OCI-LY1 (cell line): Measurements from ENCODE around the gene PCSK6.
A peak's percentile ranks its signal among the peaks of the same experiment; 100 is the strongest.

Experiments used
- H2AFZ ChIP-seq: fragments of 200-600 bp; sonication (generic), shearing (Covaris generic); 2 replicates; pipeline ENCODE4 v1.6.0; 2014; ENCODE audit warnings: antibody characterized with exemption, mild to moderate bottlenecking, low read length
- H3F3A ChIP-seq: fragments of 200-600 bp; sonication (generic), shearing (Covaris generic); 2 replicates; pipeline ENCODE4 v1.6.0; 2014; ENCODE audit warnings: mild to moderate bottlenecking, antibody characterized with exemption, low read length, moderate library complexity; ENCODE audit not compliant: insufficient read depth
- H3K27ac ChIP-seq: fragments of 200-600 bp; sonication (generic); 2 replicates; pipeline ENCODE4 v1.5.1; 2014; ENCODE audit warnings: low read length, mixed run types, mild to moderate bottlenecking, low read depth; ENCODE audit not compliant: poor library complexity, severe bottlenecking
- H3K27me3 ChIP-seq: fragments of 200-600 bp; sonication (generic); 2 replicates; pipeline ENCODE4 v1.6.0; 2014; ENCODE audit warnings: antibody characterized with exemption, mild to moderate bottlenecking, low read length, moderate library complexity; ENCODE audit not compliant: insufficient read depth
- H3K36me3 ChIP-seq: fragments of 200-600 bp; sonication (generic); 2 replicates; pipeline ENCODE4 v1.6.1; 2014; ENCODE audit warnings: mild to moderate bottlenecking, antibody characterized with exemption, low read length, moderate library complexity, mixed read lengths; ENCODE audit not compliant: insufficient read depth
- H3K4me1 ChIP-seq: fragments of 200-600 bp; sonication (generic); 2 replicates; pipeline ENCODE4 v1.5.1; 2014; ENCODE audit warnings: mild to moderate bottlenecking, low read length, moderate library complexity; ENCODE audit not compliant: insufficient read depth, severe bottlenecking
- H3K4me2 ChIP-seq: fragments of 200-600 bp; sonication (generic), shearing (Covaris generic); 2 replicates; pipeline ENCODE4 v1.6.1; 2014; ENCODE audit warnings: low read length
- H3K4me3 ChIP-seq: fragments of 200-600 bp; sonication (generic); 2 replicates; pipeline ENCODE4 v1.5.1; 2014; ENCODE audit warnings: low read length, low read depth, mild to moderate bottlenecking, mixed read lengths; ENCODE audit not compliant: poor library complexity, severe bottlenecking
- H3K79me2 ChIP-seq: fragments of 200-600 bp; shearing (Covaris generic); 2 replicates; pipeline ENCODE4 v1.6.1; 2016; ENCODE audit warnings: mixed run types, low read length, mixed read lengths; ENCODE audit not compliant: insufficient read depth
- H3K9ac ChIP-seq: fragments of 200-600 bp; sonication (generic), shearing (Covaris generic); 2 replicates; pipeline ENCODE4 v1.6.1; 2014; ENCODE audit warnings: mild to moderate bottlenecking, low read length, mixed read lengths
- H3K9me2 ChIP-seq: fragments of 200-600 bp; sonication (generic), shearing (Covaris generic); 2 replicates; pipeline ENCODE4 v1.6.1; 2014; ENCODE audit warnings: low read depth, mild to moderate bottlenecking, low read length, mixed read lengths
- H3K9me3 ChIP-seq: fragments of 200-600 bp; shearing (Covaris generic); 2 replicates; pipeline ENCODE4 v1.6.1; 2014; ENCODE audit warnings: low read length, mixed read lengths
- H4K20me1 ChIP-seq: fragments of 200-600 bp; sonication (generic), shearing (Covaris generic); 2 replicates; pipeline ENCODE4 v1.6.0; 2016; ENCODE audit warnings: mild to moderate bottlenecking, low read length; ENCODE audit not compliant: insufficient read depth
- CTCF ChIP-seq: fragments of 200-600 bp; sonication (generic), shearing (Covaris generic); IDR thresholded peaks from 2 replicates; pipeline ENCODE4 v1.5.1; 2017; ENCODE audit warnings: mild to moderate bottlenecking, antibody characterized with exemption, low read length, moderate library complexity, mixed read lengths
- EZH2 ChIP-seq: fragments of 200-600 bp; sonication (generic), shearing (Covaris generic); IDR thresholded peaks from 2 replicates; pipeline ENCODE4 v1.8.0; 2017; ENCODE audit warnings: borderline replicate concordance, mixed run types, mild to moderate bottlenecking, antibody characterized with exemption, low read length, moderate library complexity, mixed read lengths

The PCSK6 gene

DNA sequence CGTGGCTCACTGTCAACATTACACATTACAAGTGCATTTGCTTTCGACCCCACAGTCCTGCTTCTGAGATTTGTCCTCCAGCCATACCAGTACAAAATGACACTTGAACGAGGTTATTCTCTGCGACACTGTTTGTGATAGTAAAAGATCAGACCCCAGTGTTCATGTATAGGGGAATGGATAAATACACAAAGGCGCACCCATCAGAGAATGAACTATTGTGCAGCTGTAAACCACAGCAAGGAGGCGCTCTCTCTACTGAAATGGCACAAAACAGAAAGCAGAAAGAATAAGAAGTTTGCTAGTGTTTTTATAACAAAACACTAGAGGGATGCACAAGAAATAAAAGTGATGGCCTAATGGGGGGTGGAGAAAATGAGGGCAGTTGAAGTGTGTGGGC, 232.8 kb downstream of the PCSK6 start:
- TF ChIP-seq CTCF, result peak; percentile 77
- TF ChIP-seq EZH2, result no peak
- Histone ChIP-seq H3K4me1 (peaks cover 7% of the 10 kb centered on the region), H4K20me1 (no peaks in the 10 kb centered on the region), H3K79me2 (no peaks in the 10 kb centered on the region), H3K27me3 (0 out of 2 replicates have a peak, but pooled peaks cover 5% of the 10 kb centered on the region), H3K9ac (no peak overlapping the region), H3F3A (no peaks in the 10 kb centered on the region), H3K4me3 (no peak overlapping the region), H3K9me3 (no peaks in the 10 kb centered on the region), H3K4me2 (no peak overlapping the region), H3K9me2 (no peaks in the 10 kb centered on the region), H2AFZ (no peak overlapping the region), H3K36me3 (no peaks in the 10 kb centered on the region), H3K27ac (no peak overlapping the region)

DNA sequence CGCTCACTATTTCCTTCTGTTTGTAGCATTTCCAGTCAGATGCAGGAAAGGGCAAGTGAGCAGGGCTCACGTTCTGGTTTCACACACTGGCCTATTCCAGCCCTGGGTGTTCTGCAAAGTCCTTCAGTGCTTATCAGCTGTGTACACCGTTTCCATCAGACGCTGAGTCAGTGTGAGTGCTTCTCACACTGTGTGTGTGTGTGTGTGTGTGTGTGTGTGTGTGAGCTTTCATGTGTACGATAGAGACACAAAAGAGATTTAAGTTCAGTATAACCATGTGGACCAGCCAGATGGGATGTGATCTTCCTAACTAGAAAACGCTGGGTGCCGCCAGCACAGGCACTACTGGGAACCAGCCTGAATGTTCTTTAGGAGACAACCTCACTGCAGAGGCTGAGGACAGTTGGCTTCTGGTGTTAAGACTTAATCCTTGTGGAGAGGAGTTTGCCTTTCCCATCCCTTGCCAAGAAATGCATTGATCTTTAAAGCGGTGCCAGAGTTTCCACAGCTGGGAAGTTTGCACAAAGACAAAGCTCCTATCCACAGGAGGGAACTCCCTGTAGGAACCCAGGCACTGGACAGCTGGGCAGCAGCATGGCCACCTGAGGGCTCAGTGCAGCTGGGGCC, 233.8 kb downstream of the PCSK6 start:
- no peaks in the 10 kb centered on the region for H3K9me3 ChIP-seq
- H3K9ac ChIP-seq, result no peak overlapping the region
- no peak overlapping the region for H3K4me2 ChIP-seq

GRCh38 chr15:101255051-101255395, 234.5 kb downstream of the PCSK6 start:
- no peaks in the 10 kb centered on the region for H3K9me3 ChIP-seq
- peaks cover 17% of the 10 kb centered on the region for H3K4me1 ChIP-seq
- H3K36me3 ChIP-seq, result no peaks in the 10 kb centered on the region
- H3K9me2 ChIP-seq, result no peaks in the 10 kb centered on the region
- no peak overlapping the region for H3K4me2 ChIP-seq
- TF ChIP-seq EZH2, result no peak
- TF ChIP-seq CTCF, result no peak
- no peaks in the 10 kb centered on the region for H4K20me1 ChIP-seq
- peaks cover 9% of the 10 kb centered on the region for H3K27me3 ChIP-seq
- no peak overlapping the region for H3K9ac ChIP-seq
- no peak overlapping the region for H2AFZ ChIP-seq
- no peak overlapping the region for H3K4me3 ChIP-seq
- H3K27ac ChIP-seq, result no peak overlapping the region
- no peaks in the 10 kb centered on the region for H3F3A ChIP-seq
- no peaks in the 10 kb centered on the region for H3K79me2 ChIP-seq

More for the DNA sequence above, 233.8 kb downstream of the PCSK6 start:
- Histone ChIP-seq H3K27me3 (peaks cover 5% of the 10 kb centered on the region; the same call in 1 of the 2 replicates), H3K27ac (no peak overlapping the region), H3K36me3 (no peaks in the 10 kb centered on the region), H4K20me1 (no peaks in the 10 kb centered on the region), H3F3A (no peaks in the 10 kb centered on the region), H2AFZ (no peak overlapping the region), H3K9me2 (no peaks in the 10 kb centered on the region), H3K4me1 (peaks cover 10% of the 10 kb centered on the region), H3K79me2 (no peaks in the 10 kb centered on the region), H3K4me3 (no peak overlapping the region)
- TF ChIP-seq CTCF, result no peak
